ENCODE measurements around the gene MBD5.

DNA sequence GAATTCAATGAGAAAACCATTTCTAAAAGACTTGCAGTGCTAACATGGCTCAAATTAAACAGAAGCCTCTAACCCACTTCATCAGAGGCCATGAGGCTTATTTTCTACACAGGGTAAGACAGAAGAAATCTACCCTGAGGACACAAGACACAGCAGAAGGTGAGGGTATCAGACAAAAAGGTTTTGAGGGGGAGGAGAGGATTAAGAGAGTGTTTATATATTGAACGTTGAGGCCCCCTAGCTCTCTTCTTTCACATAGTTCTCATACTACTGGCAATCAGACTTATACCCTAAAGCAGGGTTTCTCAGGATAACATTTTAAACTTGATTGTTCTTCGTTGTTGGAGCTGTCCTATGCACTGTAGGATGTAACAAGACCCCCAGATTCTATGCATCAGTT is 21.8 kb upstream of the MBD5 start:
- TF ChIP-seq, protein P1, sequence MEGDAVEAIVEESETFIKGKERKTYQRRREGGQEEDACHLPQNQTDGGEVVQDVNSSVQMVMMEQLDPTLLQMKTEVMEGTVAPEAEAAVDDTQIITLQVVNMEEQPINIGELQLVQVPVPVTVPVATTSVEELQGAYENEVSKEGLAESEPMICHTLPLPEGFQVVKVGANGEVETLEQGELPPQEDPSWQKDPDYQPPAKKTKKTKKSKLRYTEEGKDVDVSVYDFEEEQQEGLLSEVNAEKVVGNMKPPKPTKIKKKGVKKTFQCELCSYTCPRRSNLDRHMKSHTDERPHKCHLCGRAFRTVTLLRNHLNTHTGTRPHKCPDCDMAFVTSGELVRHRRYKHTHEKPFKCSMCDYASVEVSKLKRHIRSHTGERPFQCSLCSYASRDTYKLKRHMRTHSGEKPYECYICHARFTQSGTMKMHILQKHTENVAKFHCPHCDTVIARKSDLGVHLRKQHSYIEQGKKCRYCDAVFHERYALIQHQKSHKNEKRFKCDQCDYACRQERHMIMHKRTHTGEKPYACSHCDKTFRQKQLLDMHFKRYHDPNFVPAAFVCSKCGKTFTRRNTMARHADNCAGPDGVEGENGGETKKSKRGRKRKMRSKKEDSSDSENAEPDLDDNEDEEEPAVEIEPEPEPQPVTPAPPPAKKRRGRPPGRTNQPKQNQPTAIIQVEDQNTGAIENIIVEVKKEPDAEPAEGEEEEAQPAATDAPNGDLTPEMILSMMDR (IDR thresholded peaks at IDR 0.05; ENCODE audit: low read depth, low read length, missing input control): no peak
- TF ChIP-seq, protein P2, sequence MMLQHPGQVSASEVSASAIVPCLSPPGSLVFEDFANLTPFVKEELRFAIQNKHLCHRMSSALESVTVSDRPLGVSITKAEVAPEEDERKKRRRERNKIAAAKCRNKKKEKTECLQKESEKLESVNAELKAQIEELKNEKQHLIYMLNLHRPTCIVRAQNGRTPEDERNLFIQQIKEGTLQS (IDR thresholded peaks at IDR 0.05): no peak
- TF ChIP-seq GABPA (IDR thresholded peaks at IDR 0.05 in 1 of 2, conservative IDR thresholded peaks at IDR 0.05 in 1 of 2) (no peak), FOXA1 (IDR thresholded peaks at IDR 0.05) (no peak), SP1 (IDR thresholded peaks at IDR 0.05) (no peak), TAF1 (conservative IDR thresholded peaks at IDR 0.05) (no peak), HNF4G (IDR thresholded peaks at IDR 0.05) (no peak), JUND (IDR thresholded peaks at IDR 0.05) (no peak), MAX (IDR thresholded peaks at IDR 0.05) (no peak), RAD21 (IDR thresholded peaks at IDR 0.05) (no peak)

Data from liver (tissue), 3 donors.